Measurements from ENCODE around the gene PDE4D. TPM values are rescaled to one million over a fixed set of nuclear protein-coding genes. Genes with fewer than 3 reads are reported as not detected.

The PDE4D gene
- total and polyA plus RNA-seq, 11 donors = 5.2 to 68.3 (median 42.1) TPM

GRCh38 chr5:59428391-59428790 lies 465.1 kb downstream of the PDE4D start:
- no peak for ATAC-seq
- WGBS, 4 donors = 72 to 89% (median 79%) methylated on average over 2 of the region's 2 CpGs
- no peak for TF ChIP-seq CTCF (IDR thresholded peaks at IDR 0.05)
- TF ChIP-seq POLR2A (IDR thresholded peaks at IDR 0.05) = no peak

GRCh38 chr5:59424515-59424914 lies 469.0 kb downstream of the PDE4D start:
- DNase-seq = no peak
- ATAC-seq = no peak
- no peaks in the 10 kb centered on the region for H3K36me3 ChIP-seq
- H3K27me3 ChIP-seq = no peaks in the 10 kb centered on the region
- no peak for TF ChIP-seq CTCF (IDR thresholded peaks at IDR 0.05)
- TF ChIP-seq POLR2A (IDR thresholded peaks at IDR 0.05) = no peak
- no peaks in the 10 kb centered on the region for H3K4me1 ChIP-seq
- no peak overlapping the region for H3K27ac ChIP-seq
- 90 to 93% (median 92%) methylated on average over 3 of the region's 3 CpGs for WGBS, 4 donors
- intact Hi-C loops (cut with DNase I) = no loop called here
- no peak overlapping the region for H3K4me3 ChIP-seq
- H3K9me3 ChIP-seq = no peaks in the 10 kb centered on the region

More at GRCh38 chr5:59428391-59428790, 465.1 kb downstream of the PDE4D start:
- Histone ChIP-seq H3K4me1 (no peaks in the 10 kb centered on the region), H3K36me3 (no peaks in the 10 kb centered on the region), H3K4me3 (no peak overlapping the region), H3K27ac (no peak overlapping the region), H3K9me3 (no peaks in the 10 kb centered on the region), H3K27me3 (no peaks in the 10 kb centered on the region)
- intact Hi-C loops (cut with DNase I) = no loop called here
- DNase-seq = no peak

- DNase-seq (no peak), ATAC-seq (no peak)
- Histone ChIP-seq H3K27me3 (no peaks in the 10 kb centered on the region), H3K4me3 (no peak overlapping the region), H3K9me3 (no peaks in the 10 kb centered on the region), H3K27ac (no peak overlapping the region), H3K36me3 (no peaks in the 10 kb centered on the region), H3K4me1 (peaks cover 0 to 3% (median 0%) of the 10 kb centered on the region in 12 donors)
- intact Hi-C loops (cut with DNase I) = no loop called here
- no peak for TF ChIP-seq CTCF (IDR thresholded peaks at IDR 0.05)
- no peak for TF ChIP-seq POLR2A (IDR thresholded peaks at IDR 0.05)
Observed at GRCh38 chr5:59423021-59423420, 470.5 kb downstream of the PDE4D start.

- no peaks in the 10 kb centered on the region for H3K27me3 ChIP-seq
- ATAC-seq (no peak), DNase-seq (no peak)
- no peaks in the 10 kb centered on the region for H3K9me3 ChIP-seq
- intact Hi-C loops (cut with DNase I) = no loop called here
- no peak for TF ChIP-seq CTCF (IDR thresholded peaks at IDR 0.05)
- no peak for TF ChIP-seq POLR2A (IDR thresholded peaks at IDR 0.05)
- peaks cover 0 to 3% (median 0%) of the 10 kb centered on the region in 12 donors for H3K4me1 ChIP-seq
- 61 to 66% (median 63%) methylated on average over 6 of the region's 6 CpGs for WGBS, 4 donors
- no peak overlapping the region for H3K4me3 ChIP-seq
- H3K27ac ChIP-seq = no peak overlapping the region
- H3K36me3 ChIP-seq = no peaks in the 10 kb centered on the region
Observed at GRCh38 chr5:59421986-59422941, 471.3 kb downstream of the PDE4D start.

All from heart left ventricle (tissue), 16 donors.